Mucosa of descending colon (tissue), 3 donors: ENCODE results near the gene CSK. TPM values are rescaled to one million over a fixed set of nuclear protein-coding genes. Genes with fewer than 3 reads are reported as not detected.

Experiments used
- ATAC-seq: fragments of 200-7000 bp; cut with Tn5 transposase; one replicate; pipeline ENCODE4 v1.9.1; 2020; ENCODE audit warnings: mild to moderate bottlenecking, moderate library complexity
- DNase-seq, 3 donors: peaks; one replicate each; pipeline ENCODE4 v3.0.0-alpha.2; 2020
- H3K36me3 ChIP-seq: fragments of 200-600 bp; one replicate; pipeline ENCODE4 v1.8.0; 2021; ENCODE audit warnings: low read depth, mild to moderate bottlenecking
- H3K4me1 ChIP-seq: fragments of 200-600 bp; one replicate; pipeline ENCODE4 v1.8.0; 2021; ENCODE audit warnings: low read depth, mild to moderate bottlenecking
- H3K4me3 ChIP-seq: fragments of 200-600 bp; one replicate; pipeline ENCODE4 v1.8.0; 2021; ENCODE audit warnings: mild to moderate bottlenecking
- H3K9me3 ChIP-seq: fragments of 200-600 bp; one replicate; pipeline ENCODE4 v1.8.0; 2021; ENCODE audit warnings: mild to moderate bottlenecking
- CTCF ChIP-seq: fragments of 200-600 bp; IDR thresholded peaks from one replicate; pipeline ENCODE4 v1.8.0; 2022; ENCODE audit warnings: antibody characterized with exemption, mild to moderate bottlenecking
- intact Hi-C, 2 donors: fragments of 100-400 bp; cut with DNase I in 1 of 2; cut with micrococcal nuclease in 1 of 2; formaldehyde crosslinking; loops; one replicate each; pipeline versions ENCODE4 v1.11.0 to v1.11.1; 2022; cut with DNase I, micrococcal nuclease
- total RNA-seq, 3 donors: library from RNA; stranded (reverse); fragmentation: NEBNext Ultra II Directional in 2 of 3; extraction: Animal tissue kit (Norgen Biotek cat#: 25700) in 2 of 3; gene quantifications; one replicate each; pipeline versions ENCODE4 v1.2.1 to v1.2.4, GENCODE V29; 2021 to 2023
- donor health status: DM: no; HTN: no; CAD: no; lungs with moderate emphysema.
- donor health status: DM: no; HTN: no; CAD: no.
- donor health status: DM: no; HTN: yes; CAD: no.

CSK gene
- total RNA-seq, 3 donors from 2014 or later: 66.2 to 103 (median 90.5) TPM

GRCh38 chr15:74809956-74810355 is 28.1 kb downstream of the CSK start:
- DNase-seq (no peak), ATAC-seq (no peak)
- intact Hi-C loops: no loop called here
- no peak overlapping the region for H3K4me3 ChIP-seq
- peaks cover 14% of the 10 kb centered on the region for H3K4me1 ChIP-seq
- no peaks in the 10 kb centered on the region for H3K9me3 ChIP-seq
- H3K36me3 ChIP-seq: no peaks in the 10 kb centered on the region
- no peak for TF ChIP-seq CTCF

- no peak for TF ChIP-seq CTCF
- Histone ChIP-seq H3K9me3 (no peaks in the 10 kb centered on the region), H3K4me1 (peaks cover 34% of the 10 kb centered on the region), H3K4me3 (no peak within 1 kb of the TSS), H3K36me3 (no peaks in the 10 kb centered on the region)
- intact Hi-C loops: no loop called here
- no peak for ATAC-seq
- no peak for DNase-seq
These were observed 30.7 kb downstream of the CSK start, which contains the start of gene LMAN1L for GRCh38 chr15:74812533-74812932. TSS of gene LMAN1L (plus strand) at chr15:74812835. CDS start at chr15:74812855, 20 bp downstream.

- no peak for TF ChIP-seq CTCF
- DNase-seq: peak; percentile 80 to 87 (median 83)
- ATAC-seq: peak; percentile 46
- Histone ChIP-seq H3K4me1 (peaks cover 33% of the 10 kb centered on the region), H3K9me3 (no peaks in the 10 kb centered on the region), H3K36me3 (no peaks in the 10 kb centered on the region), H3K4me3 (no peak overlapping the region)
- intact Hi-C loops: no loop called here
These were observed 33.4 kb downstream of the CSK start for GRCh38 chr15:74815121-74815934.

GRCh38 chr15:74815961-74816360 is 34.1 kb downstream of the CSK start:
- H3K36me3 ChIP-seq: no peaks in the 10 kb centered on the region
- H3K4me1 ChIP-seq: peaks cover 33% of the 10 kb centered on the region
- no peaks in the 10 kb centered on the region for H3K9me3 ChIP-seq
- ATAC-seq (no peak), DNase-seq (no peak)
- intact Hi-C loops: no loop called here
- TF ChIP-seq CTCF: no peak
- no peak overlapping the region for H3K4me3 ChIP-seq

GRCh38 chr15:74816624-74817369 is 34.9 kb downstream of the CSK start:
- Histone ChIP-seq H3K4me1 (peaks cover 33% of the 10 kb centered on the region), H3K36me3 (no peaks in the 10 kb centered on the region), H3K9me3 (no peaks in the 10 kb centered on the region), H3K4me3 (no peak overlapping the region)
- DNase-seq: peak in 1 of 3 donors; percentile 50
- intact Hi-C loops: no loop called here
- TF ChIP-seq CTCF: no peak
- peak; percentile 46 for ATAC-seq
